ENCODE results near the gene FBXO47.

The FBXO47 gene

DNA sequence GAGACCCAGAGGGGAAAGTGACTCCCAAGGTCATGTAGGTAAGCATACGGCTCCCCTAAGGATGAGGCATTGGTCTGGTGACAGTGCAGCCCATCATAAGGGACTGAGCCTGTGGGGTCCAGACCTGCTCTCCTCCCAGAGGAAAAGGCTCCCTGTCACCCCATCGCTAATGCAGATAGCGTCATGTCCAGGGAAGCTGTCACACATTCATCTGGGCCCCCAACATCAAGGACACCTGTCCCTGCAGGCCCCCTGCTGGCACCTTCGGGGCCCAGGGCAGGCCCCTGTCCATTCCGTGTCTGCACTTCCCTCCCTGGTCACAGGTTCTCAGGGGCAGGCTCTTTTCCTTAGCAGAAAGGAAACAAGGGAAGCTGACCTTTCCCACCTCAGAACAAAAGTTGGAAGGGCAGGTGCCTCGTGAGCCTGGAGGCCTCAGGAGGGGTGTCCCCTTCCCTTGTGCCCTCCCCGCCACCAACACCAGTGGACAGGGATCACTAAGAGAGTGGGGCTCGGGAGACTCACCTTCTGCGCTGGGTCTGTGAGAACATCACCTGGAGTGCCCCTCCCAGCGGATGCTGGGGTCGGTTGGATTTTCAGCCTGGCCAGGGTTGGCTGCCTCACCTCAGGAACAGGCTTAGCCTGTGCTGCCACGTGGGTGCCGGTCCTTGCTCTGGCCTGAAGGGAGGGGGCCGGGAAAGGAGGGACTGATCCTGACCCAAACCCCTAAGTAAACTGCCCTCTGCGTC lies 59.1 kb downstream of the FBXO47 start:
- Mint-ChIP-seq H3K36me3 (peaks cover 2% of the 10 kb centered on the region), H3K4me1 (ENCODE audit: low read depth) (peaks cover 30% of the 10 kb centered on the region), H3K4me3 (no peak overlapping the region), H3K27me3 (no peaks in the 10 kb centered on the region), H3K9me3 (ENCODE audit: low read depth) (no peaks in the 10 kb centered on the region), H3K27ac (peak overlapping the region; percentile 78)

DNA sequence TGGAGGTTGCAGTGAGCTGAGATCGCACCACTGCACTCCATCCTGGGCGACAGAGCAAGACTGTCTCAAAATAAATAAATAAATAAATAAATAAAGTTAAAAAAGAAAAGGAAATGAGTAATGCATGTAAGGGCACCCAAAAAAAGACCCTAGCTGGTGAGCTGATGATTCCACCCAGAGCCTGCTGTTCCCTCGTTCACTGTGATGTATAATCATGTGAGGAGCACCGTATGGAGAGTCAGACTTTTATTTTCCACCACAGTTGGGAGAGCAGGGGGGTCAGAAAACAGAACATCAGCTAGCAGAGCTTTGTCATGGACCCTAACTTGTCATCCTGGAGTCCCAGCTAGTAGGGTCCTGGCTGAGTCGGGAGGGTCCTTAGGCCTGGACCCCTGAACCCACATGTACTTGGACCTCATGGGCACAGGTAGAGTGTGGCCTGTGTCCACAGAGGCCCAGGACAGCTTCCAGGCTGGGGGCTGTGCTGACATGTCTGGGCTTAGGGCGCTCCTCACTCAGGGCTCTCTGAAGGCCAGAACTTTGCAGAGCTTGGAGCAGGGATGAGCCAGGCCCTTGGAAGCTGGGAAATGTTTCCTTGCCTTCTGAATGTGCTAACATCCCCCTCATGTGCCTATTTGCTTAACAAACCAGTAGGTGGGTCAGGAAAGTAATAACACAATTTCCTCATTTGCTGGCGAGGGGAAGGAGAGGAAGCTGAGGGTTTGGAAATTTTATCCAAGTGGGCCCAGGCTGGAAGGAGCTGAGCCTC lies 60.6 kb downstream of the FBXO47 start:
- Mint-ChIP-seq H3K9me3 (ENCODE audit: low read depth) (no peaks in the 10 kb centered on the region), H3K27me3 (no peaks in the 10 kb centered on the region), H3K27ac (peak overlapping the region; percentile 64), H3K4me1 (ENCODE audit: low read depth) (peaks cover 31% of the 10 kb centered on the region), H3K36me3 (peaks cover 2% of the 10 kb centered on the region), H3K4me3 (no peak overlapping the region)

DNA sequence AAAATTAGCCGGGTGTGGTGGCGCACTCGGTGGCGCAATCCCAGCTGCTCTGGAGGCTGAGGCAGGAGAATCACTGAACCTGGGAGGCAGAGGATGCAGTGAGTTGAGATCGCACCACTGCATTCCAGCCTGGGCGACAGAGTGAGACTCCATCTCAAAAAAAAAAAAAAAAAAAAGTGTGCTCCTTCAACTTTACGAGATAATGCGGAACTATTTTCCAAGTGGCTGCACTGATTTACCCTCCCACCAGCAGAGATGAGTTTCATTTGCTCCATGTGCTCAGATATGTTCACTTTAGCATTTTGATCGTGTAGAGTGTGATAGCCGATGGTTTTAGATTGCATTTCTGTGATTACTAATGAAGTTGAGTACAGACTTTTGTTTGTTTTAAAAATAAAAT lies 61.8 kb downstream of the FBXO47 start:
- Mint-ChIP-seq H3K36me3 (peaks cover 2% of the 10 kb centered on the region), H3K4me1 (ENCODE audit: low read depth) (peaks cover 41% of the 10 kb centered on the region), H3K4me3 (no peak overlapping the region), H3K9me3 (ENCODE audit: low read depth) (no peaks in the 10 kb centered on the region), H3K27ac (peak overlapping the region; percentile 54), H3K27me3 (no peaks in the 10 kb centered on the region)

DNA sequence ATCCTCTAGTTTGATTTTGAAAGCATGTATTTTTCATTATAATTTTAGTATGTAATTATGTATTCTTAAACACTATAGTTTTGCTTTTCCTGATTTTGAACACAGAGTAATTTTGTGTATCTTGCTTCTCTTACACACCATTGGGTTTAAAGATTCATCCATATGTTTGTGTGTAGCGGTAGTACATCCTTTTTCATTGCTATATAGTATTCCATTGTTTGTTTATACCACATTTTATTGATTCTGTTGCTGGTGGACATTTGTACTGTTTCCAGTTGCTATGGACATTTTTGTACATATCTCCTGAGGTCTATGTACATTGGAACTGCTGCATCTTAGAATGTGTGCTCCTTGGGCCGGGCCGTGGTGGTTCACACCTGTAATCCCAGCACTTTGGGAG lies 62.3 kb downstream of the FBXO47 start:
- no peak overlapping the region for H3K27ac Mint-ChIP-seq
- H3K4me1 Mint-ChIP-seq (ENCODE audit: low read depth): peaks cover 42% of the 10 kb centered on the region
- H3K27me3 Mint-ChIP-seq: no peaks in the 10 kb centered on the region
- no peaks in the 10 kb centered on the region for H3K9me3 Mint-ChIP-seq (ENCODE audit: low read depth)
- no peak overlapping the region for H3K4me3 Mint-ChIP-seq
- H3K36me3 Mint-ChIP-seq: peaks cover 2% of the 10 kb centered on the region

DNA sequence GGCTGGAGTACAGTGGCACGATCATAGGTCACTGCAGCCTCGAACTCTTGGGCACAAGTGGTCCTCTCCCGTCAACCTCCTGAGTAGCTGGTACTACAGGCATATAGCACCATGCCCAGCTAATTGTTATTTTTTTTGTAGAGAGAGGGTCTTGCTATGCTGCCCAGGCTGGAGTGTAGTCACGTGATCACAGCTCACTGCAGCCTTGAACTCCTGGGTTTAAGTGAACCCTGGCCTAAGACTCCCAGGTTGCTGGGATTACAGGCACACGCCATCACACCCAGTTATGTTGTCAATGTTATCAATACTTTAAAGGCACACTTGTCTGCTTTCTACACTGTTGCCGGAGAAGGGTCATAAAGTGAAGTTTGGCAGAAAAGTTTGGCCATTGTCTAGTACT lies 63.8 kb downstream of the FBXO47 start:
- H3K4me3 Mint-ChIP-seq: no peak overlapping the region
- peaks cover 4% of the 10 kb centered on the region for H3K36me3 Mint-ChIP-seq
- peak overlapping the region; percentile 73 for H3K27ac Mint-ChIP-seq

DNA sequence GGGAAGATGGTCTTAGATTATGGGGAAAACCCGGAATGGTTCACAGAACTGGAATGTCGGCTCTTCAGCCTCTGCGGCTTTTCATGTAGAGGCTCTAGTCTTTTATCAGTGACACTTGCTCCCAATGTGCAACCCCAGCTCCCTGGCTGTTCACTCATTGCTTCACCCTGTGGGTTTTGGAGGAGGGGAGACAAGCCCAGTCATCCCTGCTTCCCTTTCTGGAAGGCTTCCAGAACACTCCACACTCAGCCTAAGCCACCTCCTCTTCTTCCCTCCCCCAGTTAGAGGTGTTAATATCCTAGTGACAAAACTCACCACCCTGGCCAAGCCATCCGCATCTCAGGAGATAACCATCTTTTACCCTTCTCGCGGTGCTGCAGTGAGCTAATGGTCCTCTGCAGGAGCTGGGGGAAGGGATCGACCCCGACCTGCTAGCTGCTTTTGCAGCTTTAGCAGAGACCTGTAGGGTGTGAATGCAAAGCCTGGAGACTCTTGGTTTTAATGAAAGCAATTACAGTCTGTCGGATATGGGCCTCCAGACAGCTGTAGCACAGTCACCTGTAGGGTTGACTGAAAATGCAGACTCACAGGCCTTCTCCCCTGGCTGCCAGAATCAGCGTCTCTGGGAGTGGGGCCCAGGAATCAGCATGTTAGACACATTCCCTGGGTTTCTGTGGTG lies 66.1 kb downstream of the FBXO47 start:
- H3K4me1 Mint-ChIP-seq (ENCODE audit: low read depth): peaks cover 63% of the 10 kb centered on the region
- peak overlapping the region; percentile 32 for H3K4me3 Mint-ChIP-seq
- H3K9me3 Mint-ChIP-seq (ENCODE audit: low read depth): no peaks in the 10 kb centered on the region
- peaks cover 4% of the 10 kb centered on the region for H3K36me3 Mint-ChIP-seq
- H3K27ac Mint-ChIP-seq: peak overlapping the region; percentile 79
- H3K27me3 Mint-ChIP-seq: no peaks in the 10 kb centered on the region

More for the DNA sequence above, 63.8 kb downstream of the FBXO47 start:
- Mint-ChIP-seq H3K9me3 (ENCODE audit: low read depth) (no peaks in the 10 kb centered on the region), H3K27me3 (no peaks in the 10 kb centered on the region), H3K4me1 (ENCODE audit: low read depth) (peaks cover 54% of the 10 kb centered on the region)

DNA sequence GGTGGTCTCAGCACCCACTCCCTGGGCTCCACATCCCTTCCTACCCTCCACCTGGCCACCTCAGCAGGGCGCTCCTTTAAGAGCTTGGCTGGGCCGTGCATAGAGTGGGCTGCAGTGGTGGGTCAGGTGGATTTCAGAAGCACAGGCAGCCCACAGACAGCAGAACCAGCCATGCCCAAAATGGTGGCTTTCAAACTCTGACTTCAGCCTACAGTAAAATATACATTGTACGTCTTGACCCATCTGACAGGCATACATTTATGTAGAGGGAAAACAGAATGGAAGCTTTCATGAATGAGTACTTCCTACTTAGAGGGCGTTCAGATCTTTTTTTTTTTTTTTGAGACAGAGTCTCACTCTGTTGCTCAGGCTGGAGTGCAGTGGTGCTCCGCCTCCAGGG lies 67.8 kb downstream of the FBXO47 start:
- Mint-ChIP-seq H3K4me3 (peak overlapping the region; percentile 88), H3K36me3 (peaks cover 4% of the 10 kb centered on the region), H3K27ac (peak overlapping the region; percentile 99), H3K9me3 (ENCODE audit: low read depth) (no peaks in the 10 kb centered on the region), H3K27me3 (no peaks in the 10 kb centered on the region), H3K4me1 (ENCODE audit: low read depth) (peaks cover 59% of the 10 kb centered on the region)

DNA sequence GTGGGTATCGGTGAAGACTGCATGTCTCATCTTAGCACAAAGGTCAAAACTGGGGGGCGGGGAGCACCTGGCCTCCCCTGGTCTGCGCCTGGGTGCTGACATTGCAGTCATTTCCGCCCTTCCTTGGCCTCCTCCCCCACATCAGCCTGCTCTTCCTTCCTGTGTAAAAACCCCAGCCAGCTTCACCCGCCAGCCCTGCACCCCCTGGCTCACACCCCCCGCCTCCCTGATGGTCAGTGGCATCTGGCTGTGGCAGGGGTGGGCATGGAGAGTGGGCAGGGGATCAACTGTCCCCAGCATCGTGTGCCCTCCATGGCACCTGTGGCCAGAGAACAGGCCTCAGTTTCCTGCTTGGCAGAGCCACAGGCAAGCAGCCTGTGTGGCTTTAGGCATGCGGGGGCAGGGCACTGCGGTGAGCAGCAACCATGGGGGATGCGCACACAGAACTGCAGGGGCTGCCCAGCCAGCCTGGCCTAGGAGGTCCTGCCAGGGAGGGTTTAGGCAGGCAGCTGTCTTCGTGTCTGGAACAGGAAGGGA lies 68.3 kb downstream of the FBXO47 start:
- Mint-ChIP-seq H3K4me3 (peak overlapping the region; percentile 88), H3K9me3 (ENCODE audit: low read depth) (no peaks in the 10 kb centered on the region), H3K27me3 (no peaks in the 10 kb centered on the region), H3K36me3 (peaks cover 2% of the 10 kb centered on the region), H3K4me1 (ENCODE audit: low read depth) (peaks cover 64% of the 10 kb centered on the region), H3K27ac (peak overlapping the region; percentile 99)

DNA sequence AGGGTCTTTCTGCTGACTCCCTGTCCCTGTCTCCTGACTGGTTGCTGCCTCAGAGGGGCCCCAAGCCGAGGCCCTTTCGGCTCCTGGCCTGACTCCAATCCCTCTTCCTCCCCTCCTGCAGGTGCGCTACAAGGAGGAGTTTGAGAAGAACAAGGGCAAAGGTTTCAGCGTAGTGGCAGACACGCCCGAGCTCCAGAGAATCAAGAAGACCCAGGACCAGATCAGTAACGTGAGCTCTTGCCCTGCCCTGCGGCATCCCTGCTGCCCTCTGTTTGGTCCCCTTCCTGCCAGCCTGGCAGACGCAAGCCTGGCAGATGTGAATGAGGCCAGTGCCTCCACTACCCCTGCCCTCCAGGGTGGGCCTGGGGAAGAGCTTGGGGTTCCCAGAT lies 68.9 kb downstream of the FBXO47 start:
- H3K4me1 Mint-ChIP-seq (ENCODE audit: low read depth): peaks cover 64% of the 10 kb centered on the region
- H3K4me3 Mint-ChIP-seq: peak overlapping the region; percentile 88
- H3K27ac Mint-ChIP-seq: peak overlapping the region; percentile 99
- peaks cover 2% of the 10 kb centered on the region for H3K36me3 Mint-ChIP-seq
- no peaks in the 10 kb centered on the region for H3K9me3 Mint-ChIP-seq (ENCODE audit: low read depth)
- no peaks in the 10 kb centered on the region for H3K27me3 Mint-ChIP-seq

DNA sequence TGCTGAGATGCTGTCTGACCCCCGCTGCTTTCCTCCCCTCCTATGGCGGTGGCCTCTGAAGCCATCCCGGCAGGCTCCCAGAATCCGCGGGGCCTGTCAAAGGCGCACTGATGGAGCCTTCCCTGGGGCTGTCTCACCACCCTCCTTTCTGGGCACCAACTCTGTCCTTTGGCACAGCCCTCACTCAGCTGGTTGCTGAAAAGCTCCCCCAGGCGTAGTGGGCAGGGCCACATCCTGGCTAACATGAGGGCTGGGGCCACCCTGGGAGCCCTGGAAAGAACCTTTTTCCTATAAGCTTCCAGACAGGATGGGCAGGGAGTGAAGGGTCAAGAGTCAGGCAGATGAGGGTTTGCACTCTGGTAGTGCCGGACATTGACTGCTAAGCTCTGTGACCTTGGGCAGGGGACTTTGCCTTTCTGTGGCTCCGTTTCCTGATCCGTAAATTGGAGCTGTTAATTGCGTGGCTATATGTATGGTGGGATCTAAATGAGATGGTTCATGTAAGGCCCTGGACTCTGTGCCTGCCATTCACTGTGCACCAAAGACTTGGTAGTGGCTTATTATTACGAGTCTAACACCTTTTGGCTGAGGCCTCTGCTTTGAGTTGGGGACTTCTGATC lies 69.4 kb downstream of the FBXO47 start:
- Mint-ChIP-seq H3K27ac (peak overlapping the region; percentile 99), H3K27me3 (no peaks in the 10 kb centered on the region)

DNA sequence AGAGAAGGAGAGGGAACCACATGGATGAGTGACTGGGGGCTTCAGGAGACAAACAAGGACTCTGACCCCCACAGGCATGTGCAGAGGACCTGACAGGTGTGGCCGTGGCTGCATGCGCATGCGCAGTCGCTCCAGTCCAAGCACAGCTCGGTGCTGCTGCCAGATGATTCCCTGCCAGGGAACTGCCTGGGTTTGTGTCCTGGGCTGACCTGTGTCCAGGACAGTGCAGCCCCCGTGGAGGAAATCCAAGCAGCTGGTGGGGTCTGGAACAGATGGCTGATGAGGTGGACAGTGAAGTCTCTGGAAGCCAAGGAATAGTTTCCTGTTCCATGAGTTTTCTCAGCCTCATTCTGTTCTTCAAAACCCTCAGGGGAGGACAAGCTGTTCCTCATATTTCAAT lies 70.0 kb downstream of the FBXO47 start:
- Mint-ChIP-seq H3K9me3 (ENCODE audit: low read depth) (no peaks in the 10 kb centered on the region), H3K4me1 (ENCODE audit: low read depth) (peaks cover 70% of the 10 kb centered on the region), H3K27me3 (no peaks in the 10 kb centered on the region), H3K27ac (peak overlapping the region; percentile 99), H3K36me3 (peaks cover 2% of the 10 kb centered on the region), H3K4me3 (no peak overlapping the region)

More for the DNA sequence above, 69.4 kb downstream of the FBXO47 start:
- Mint-ChIP-seq H3K9me3 (ENCODE audit: low read depth) (no peaks in the 10 kb centered on the region), H3K4me1 (ENCODE audit: low read depth) (peaks cover 65% of the 10 kb centered on the region), H3K36me3 (peaks cover 2% of the 10 kb centered on the region), H3K4me3 (peak overlapping the region; percentile 88)

DNA sequence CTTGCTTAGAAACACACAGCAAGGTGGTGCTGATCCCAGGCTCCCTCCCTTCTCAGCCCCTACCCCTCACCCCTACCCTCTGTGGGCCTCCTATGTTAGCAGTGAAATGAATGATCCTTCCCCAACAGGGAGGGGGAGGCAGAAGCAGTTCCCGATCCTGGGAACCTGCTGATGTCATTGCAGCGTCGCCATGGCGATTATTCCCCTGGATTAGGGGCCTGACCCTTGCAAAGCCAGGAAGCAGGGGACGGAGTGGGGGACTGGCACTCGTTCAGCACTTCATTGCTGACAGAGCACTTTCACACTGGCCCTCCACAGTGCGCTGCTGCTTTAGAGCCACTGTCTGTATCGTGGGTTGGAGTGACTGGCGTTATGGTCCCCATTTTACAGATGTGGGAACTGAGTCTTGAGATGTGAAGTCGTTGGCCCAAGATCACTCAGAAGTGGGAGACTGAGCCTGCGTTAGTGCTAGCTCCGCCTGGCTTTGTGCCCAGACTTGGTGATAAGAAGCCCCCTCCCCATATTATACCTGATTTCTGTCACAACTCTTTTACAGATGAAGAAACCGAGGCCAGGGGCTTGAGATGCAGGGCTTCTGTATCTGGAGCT lies 70.8 kb downstream of the FBXO47 start:
- peak overlapping the region; percentile 99 for H3K27ac Mint-ChIP-seq

DNA sequence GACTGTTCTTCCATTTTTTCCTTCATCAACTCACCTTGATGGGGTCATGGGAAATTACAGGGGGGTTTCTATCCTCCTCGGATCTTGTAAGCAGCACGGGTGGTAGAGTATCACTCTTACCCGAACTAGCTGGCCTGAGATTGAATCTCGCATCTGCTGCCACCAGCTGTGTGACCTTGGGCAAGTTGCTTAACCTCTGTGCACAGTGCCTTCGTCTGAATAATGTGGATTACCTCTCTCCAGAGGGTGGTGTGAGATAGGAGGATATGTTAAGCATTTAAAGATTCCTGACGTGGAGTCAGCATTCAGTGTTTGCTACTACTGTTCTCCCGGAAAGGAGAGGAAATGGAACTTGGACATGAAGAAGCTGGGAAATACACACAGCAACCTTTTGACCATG lies 72.9 kb downstream of the FBXO47 start:
- H3K4me1 Mint-ChIP-seq (ENCODE audit: low read depth): peaks cover 81% of the 10 kb centered on the region
- peak overlapping the region; percentile 83 for H3K27ac Mint-ChIP-seq
- H3K9me3 Mint-ChIP-seq (ENCODE audit: low read depth): no peaks in the 10 kb centered on the region
- no peaks in the 10 kb centered on the region for H3K27me3 Mint-ChIP-seq
- H3K36me3 Mint-ChIP-seq: no peaks in the 10 kb centered on the region
- H3K4me3 Mint-ChIP-seq: no peak overlapping the region

More for the DNA sequence above, 70.8 kb downstream of the FBXO47 start:
- Mint-ChIP-seq H3K4me3 (no peak overlapping the region), H3K36me3 (peaks cover 2% of the 10 kb centered on the region), H3K9me3 (ENCODE audit: low read depth) (no peaks in the 10 kb centered on the region), H3K27me3 (no peaks in the 10 kb centered on the region), H3K4me1 (ENCODE audit: low read depth) (peaks cover 77% of the 10 kb centered on the region)

DNA sequence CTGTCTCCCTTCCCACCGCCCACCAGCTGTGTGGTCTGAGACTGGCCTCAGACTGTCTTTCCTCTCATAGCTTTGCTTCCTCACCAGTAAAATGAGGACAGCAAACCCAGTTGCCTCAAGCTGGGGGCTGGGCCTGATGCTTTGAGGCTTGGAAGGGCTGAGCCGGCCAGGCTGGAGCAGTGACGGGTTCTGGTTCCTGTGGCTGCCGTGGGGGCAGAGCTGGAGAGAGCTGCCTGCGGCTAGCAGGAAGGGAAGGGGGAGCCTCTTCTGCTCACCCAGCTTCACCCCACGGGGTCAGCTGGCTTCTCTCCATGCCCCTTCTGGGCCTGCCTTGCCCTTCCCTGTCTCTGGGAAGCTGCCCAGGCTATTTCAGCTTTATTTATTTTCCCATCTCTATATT lies 73.6 kb downstream of the FBXO47 start:
- Mint-ChIP-seq H3K36me3 (no peaks in the 10 kb centered on the region), H3K27ac (peak overlapping the region; percentile 83), H3K27me3 (no peaks in the 10 kb centered on the region), H3K4me1 (ENCODE audit: low read depth) (peaks cover 80% of the 10 kb centered on the region), H3K9me3 (ENCODE audit: low read depth) (no peaks in the 10 kb centered on the region), H3K4me3 (no peak overlapping the region)
